H9 (cell line): Measurements from ENCODE around the gene CALM1. TPM values are rescaled to one million over a fixed set of nuclear protein-coding genes. Genes with fewer than 3 reads are reported as not detected.

Experiments
- DNase-seq: peaks from one replicate; pipeline ENCODE4 v3.0.0-alpha.2; 2017
- H2AFZ ChIP-seq: one replicate; pipeline ENCODE4 v1.6.1; 2013; ENCODE audit warnings: mild to moderate bottlenecking, low read length, control low read depth, moderate library complexity
- H2AK5ac ChIP-seq: 2 replicates; pipeline ENCODE4 v1.6.1; 2013; ENCODE audit warnings: low read length, control low read depth, mixed read lengths; ENCODE audit not compliant: insufficient read length
- H2BK120ac ChIP-seq: one replicate; pipeline ENCODE4 v1.6.1; 2013; ENCODE audit warnings: low read depth, mild to moderate bottlenecking, low read length, control low read depth, inconsistent platforms; ENCODE audit not compliant: poor library complexity, severe bottlenecking
- H2BK12ac ChIP-seq: 2 replicates; pipeline ENCODE4 v1.6.1; 2013; ENCODE audit warnings: low read length, control low read depth, mixed read lengths, low read depth; ENCODE audit not compliant: insufficient read length
- H2BK15ac ChIP-seq: 2 replicates; pipeline ENCODE4 v1.6.1; 2013; ENCODE audit warnings: low read depth, low read length, control low read depth
- H2BK20ac ChIP-seq: one replicate; pipeline ENCODE4 v1.6.1; 2013; ENCODE audit warnings: low read depth, mild to moderate bottlenecking, low read length, control low read depth, inconsistent platforms; ENCODE audit not compliant: poor library complexity, severe bottlenecking
- H2BK5ac ChIP-seq: 2 replicates; pipeline ENCODE4 v1.6.1; 2013; ENCODE audit warnings: low read length, control low read depth, mixed read lengths; ENCODE audit not compliant: insufficient read length
- H3K14ac ChIP-seq: 2 replicates; pipeline ENCODE4 v1.6.1; 2013; ENCODE audit warnings: low read length, control low read depth; ENCODE audit not compliant: insufficient read depth
- H3K18ac ChIP-seq: 2 replicates; pipeline ENCODE4 v1.6.1; 2013; ENCODE audit warnings: low read depth, mild to moderate bottlenecking, mixed read lengths, low read length, control low read depth; ENCODE audit not compliant: insufficient read length
- H3K23ac ChIP-seq: 2 replicates; pipeline ENCODE4 v1.6.1; 2013; ENCODE audit warnings: low read length, control low read depth, mixed read lengths, low read depth; ENCODE audit not compliant: insufficient read length
- H3K23me2 ChIP-seq: 2 replicates; pipeline ENCODE4 v1.6.1; 2013; ENCODE audit warnings: low read depth, mild to moderate bottlenecking, mixed read lengths, low read length, control low read depth; ENCODE audit not compliant: insufficient read length, poor library complexity, severe bottlenecking
- H3K27ac ChIP-seq: 2 replicates; pipeline ENCODE4 v1.5.1; 2013; ENCODE audit warnings: low read length, control low read depth, mixed read lengths, low read depth; ENCODE audit not compliant: insufficient read length
- H3K27me3 ChIP-seq: 2 replicates; pipeline ENCODE4 v1.6.1; 2013; ENCODE audit warnings: low read length, control low read depth, inconsistent platforms; ENCODE audit not compliant: insufficient read depth
- H3K4ac ChIP-seq: 2 replicates; pipeline ENCODE4 v1.6.1; 2013; ENCODE audit warnings: low read depth, mild to moderate bottlenecking, control low read depth, inconsistent platforms, low read length, moderate library complexity
- H3K4me1 ChIP-seq: 2 replicates; pipeline ENCODE4 v1.6.1; 2013; ENCODE audit warnings: low read length, control low read depth, inconsistent platforms; ENCODE audit not compliant: insufficient read depth
- H3K4me2 ChIP-seq: 2 replicates; pipeline ENCODE4 v1.6.1; 2013; ENCODE audit warnings: low read length, control low read depth, mixed read lengths; ENCODE audit not compliant: insufficient read length, insufficient read depth
- H3K56ac ChIP-seq: 2 replicates; pipeline ENCODE4 v1.6.1; 2013; ENCODE audit warnings: low read depth, mild to moderate bottlenecking, mixed read lengths, low read length, control low read depth; ENCODE audit not compliant: insufficient read length
- H3K79me1 ChIP-seq: 2 replicates; pipeline ENCODE4 v1.6.1; 2013; ENCODE audit warnings: low read depth, mild to moderate bottlenecking, moderate library complexity, low read length, control low read depth, inconsistent platforms; ENCODE audit not compliant: insufficient read depth, poor library complexity, severe bottlenecking
- H3K79me2 ChIP-seq: 2 replicates; pipeline ENCODE4 v1.6.1; 2013; ENCODE audit warnings: low read length, control low read depth, inconsistent platforms; ENCODE audit not compliant: insufficient read depth
- H3K9ac ChIP-seq: 2 replicates; pipeline ENCODE4 v1.6.1; 2013; ENCODE audit warnings: low read length, control low read depth, mixed read lengths; ENCODE audit not compliant: insufficient read length; ENCODE audit errors: extremely low read depth
- H3K9me3 ChIP-seq: one replicate; pipeline ENCODE4 v1.6.1; 2013; ENCODE audit warnings: low read depth, low read length, inconsistent platforms; ENCODE audit not compliant: control insufficient read depth
- H3T11ph ChIP-seq: one replicate; pipeline ENCODE4 v1.6.1; 2013; ENCODE audit warnings: mild to moderate bottlenecking, low read length, control low read depth, inconsistent platforms
- H4K20me1 ChIP-seq: one replicate; pipeline ENCODE4 v1.6.1; 2013; ENCODE audit not compliant: control insufficient read depth, insufficient read length, insufficient read depth
- H4K5ac ChIP-seq: 2 replicates; pipeline ENCODE4 v1.6.1; 2013; ENCODE audit warnings: low read depth, mild to moderate bottlenecking, mixed read lengths, low read length, control low read depth; ENCODE audit not compliant: insufficient read length
- H4K8ac ChIP-seq: replicated peaks from 2 replicates; pipeline ENCODE4 v1.6.1; 2013; ENCODE audit warnings: low read length, control low read depth, mixed read lengths, low read depth; ENCODE audit not compliant: insufficient read length
- H4K91ac ChIP-seq: 2 replicates; pipeline ENCODE4 v1.6.1; 2013; ENCODE audit warnings: low read depth, mild to moderate bottlenecking, moderate library complexity, mixed read lengths, low read length, control low read depth; ENCODE audit not compliant: insufficient read length
- H3K27ac Mint-ChIP-seq, 3 experiments: 2 replicates in 2 of 3; 3 replicates in 1 of 3; pipeline ENCODE4 v1.8.0; 2020 to 2021; ENCODE audit warnings: mixed read lengths in 3 of 3, mild to moderate bottlenecking in 1 of 3, moderate library complexity in 1 of 3
- H3K27me3 Mint-ChIP-seq: 2 replicates; pipeline ENCODE4 v1.8.0; 2021; ENCODE audit warnings: low read depth, mild to moderate bottlenecking, moderate library complexity, mixed read lengths
- H3K36me3 Mint-ChIP-seq, 3 experiments: 2 replicates in 2 of 3; 3 replicates in 1 of 3; pipeline ENCODE4 v1.8.0; 2020 to 2021; ENCODE audit warnings: low read depth in 3 of 3, mixed read lengths in 3 of 3; ENCODE audit not compliant: insufficient read depth in 1 of 3
- H3K4me1 Mint-ChIP-seq, 2 experiments: 2 replicates each; pipeline ENCODE4 v1.8.0; 2020; ENCODE audit warnings: mixed read lengths in 2 of 2
- H3K4me3 Mint-ChIP-seq, 2 experiments: 2 replicates in 1 of 2; 3 replicates in 1 of 2; pipeline ENCODE4 v1.8.0; 2020 to 2021; ENCODE audit warnings: mild to moderate bottlenecking in 2 of 2, mixed read lengths in 2 of 2, moderate library complexity in 1 of 2
- H3K9me3 Mint-ChIP-seq, 2 experiments: 2 replicates in 1 of 2; 3 replicates in 1 of 2; pipeline ENCODE4 v1.8.0; 2020; ENCODE audit warnings: mild to moderate bottlenecking in 2 of 2, mixed read lengths in 2 of 2, moderate library complexity in 1 of 2
- WGBS: extraction: QIAGEN DNeasy Blood & Tissue Kit; methylation state at CpG from one replicate; pipeline ENCODE4 v1.1.7; 2013; ENCODE audit warnings: missing lambda C conversion rate, low lambda C conversion rate, mixed read lengths; ENCODE audit not compliant: insufficient read length; ENCODE audit errors: extremely low coverage; 5-methylcytosine and 5-hydroxymethylcytosine counted together
- total RNA-seq: library from RNA; stranded (reverse); gene quantifications from 2 replicates; pipeline ENCODE4 v1.2.1, GENCODE V29; 2021
- TF ChIP-seq, protein P1 (sequence below): fragments of 200-600 bp; sonication (generic); conservative IDR thresholded peaks from 3 replicates; pipeline ENCODE4 v1.8.0; 2021; ENCODE audit warnings: antibody characterized with exemption, mild to moderate bottlenecking

CALM1 gene
- total RNA-seq, 1 experiment from 2014 or later, result 354 TPM

- H3K27me3 ChIP-seq, result no peaks in the 10 kb centered on the region
- no peak overlapping the region for H3K56ac ChIP-seq
- no peak overlapping the region for H4K91ac ChIP-seq
- no peak overlapping the region for H2BK120ac ChIP-seq
- H2BK15ac ChIP-seq, result no peak overlapping the region
- H3K14ac ChIP-seq, result no peak overlapping the region
- H4K5ac ChIP-seq, result no peak overlapping the region
- no peak overlapping the region for H4K8ac ChIP-seq
- no peaks in the 10 kb centered on the region for H3K79me1 ChIP-seq
- Mint-ChIP-seq H3K4me1 (peaks cover 13 to 25% of the 10 kb centered on the region in 2 experiments), H3K27me3 (peaks cover 7% of the 10 kb centered on the region), H3K27ac (peak overlapping the region in 1 of 3 experiments; percentile 53; a peak in 3 of 7 replicates), H3K4me3 (peak overlapping the region; percentile 93 to 97), H3K9me3 (peaks cover 0 to 3% of the 10 kb centered on the region in 2 experiments; a peak in 1 of 5 replicates), H3K36me3 (peaks cover 32 to 40% (median 36%) of the 10 kb centered on the region in 3 experiments; a peak in 6 of 7 replicates)
- no peak overlapping the region for H3T11ph ChIP-seq
- H4K20me1 ChIP-seq, result no peaks in the 10 kb centered on the region
- no peak overlapping the region for H2AFZ ChIP-seq
- TF ChIP-seq, protein P1, sequence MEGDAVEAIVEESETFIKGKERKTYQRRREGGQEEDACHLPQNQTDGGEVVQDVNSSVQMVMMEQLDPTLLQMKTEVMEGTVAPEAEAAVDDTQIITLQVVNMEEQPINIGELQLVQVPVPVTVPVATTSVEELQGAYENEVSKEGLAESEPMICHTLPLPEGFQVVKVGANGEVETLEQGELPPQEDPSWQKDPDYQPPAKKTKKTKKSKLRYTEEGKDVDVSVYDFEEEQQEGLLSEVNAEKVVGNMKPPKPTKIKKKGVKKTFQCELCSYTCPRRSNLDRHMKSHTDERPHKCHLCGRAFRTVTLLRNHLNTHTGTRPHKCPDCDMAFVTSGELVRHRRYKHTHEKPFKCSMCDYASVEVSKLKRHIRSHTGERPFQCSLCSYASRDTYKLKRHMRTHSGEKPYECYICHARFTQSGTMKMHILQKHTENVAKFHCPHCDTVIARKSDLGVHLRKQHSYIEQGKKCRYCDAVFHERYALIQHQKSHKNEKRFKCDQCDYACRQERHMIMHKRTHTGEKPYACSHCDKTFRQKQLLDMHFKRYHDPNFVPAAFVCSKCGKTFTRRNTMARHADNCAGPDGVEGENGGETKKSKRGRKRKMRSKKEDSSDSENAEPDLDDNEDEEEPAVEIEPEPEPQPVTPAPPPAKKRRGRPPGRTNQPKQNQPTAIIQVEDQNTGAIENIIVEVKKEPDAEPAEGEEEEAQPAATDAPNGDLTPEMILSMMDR, result no peak
- peak overlapping the region; percentile 85 for H3K4me2 ChIP-seq
- peaks cover 3% of the 10 kb centered on the region; the same call in 1 of the 2 replicates for H3K79me2 ChIP-seq
- no peak overlapping the region for H3K27ac ChIP-seq
- H3K9me3 ChIP-seq, result no peaks in the 10 kb centered on the region
- peak; percentile 43 for DNase-seq
- no CpG with 5 or more reads among the region's 35 CpGs for WGBS
- H3K4ac ChIP-seq, result no peak overlapping the region
- no peak overlapping the region for H3K9ac ChIP-seq
- H3K4me1 ChIP-seq, result no peaks in the 10 kb centered on the region
- H2BK20ac ChIP-seq, result no peak overlapping the region
- no peak overlapping the region for H2BK12ac ChIP-seq
- H3K18ac ChIP-seq, result no peak overlapping the region
- H3K23me2 ChIP-seq, result peaks cover 7% of the 10 kb centered on the region
- no peak overlapping the region for H2BK5ac ChIP-seq
- no peak overlapping the region for H3K23ac ChIP-seq
- H2AK5ac ChIP-seq, result no peak overlapping the region
These were observed 1.5 kb downstream of the CALM1 start for GRCh38 chr14:90398315-90398839.
